HCT116 (cell line): ENCODE results near the gene DOCK4. TPM values are rescaled to one million over a fixed set of nuclear protein-coding genes. Genes with fewer than 3 reads are reported as not detected.

Experiments
- ATAC-seq: fragments of 200-7000 bp; cut with Tn5 transposase; 2 replicates; pipeline ENCODE4 v1.9.1; 2020; ENCODE audit warnings: mild to moderate bottlenecking, moderate library complexity
- BruUV-seq: library from RNA; stranded (reverse); fragments of 400-500 nt; replicated peaks from 2 replicates; lab custom pipeline; 2021; lab: Mats Ljungman, UMichigan
- CTCF ChIA-PET: fragments of 300-600 bp; sonication (Branson Sonifier 250); formaldehyde crosslinking; loops from one replicate; lab custom pipeline; 2021; ENCODE audit warnings: antibody characterized with exemption; lab: Charles Lee
- POLR2A ChIA-PET: fragments of 300-600, 350-600 bp; sonication (Branson Sonifier 250); formaldehyde crosslinking; loops from one replicate; lab custom pipeline; 2021; ENCODE audit warnings: antibody characterized with exemption; lab: Charles Lee
- RAD21 ChIA-PET, 2 experiments: fragments of 300-600 bp; sonication (Branson Sonifier 250); formaldehyde crosslinking; loops; one replicate each; lab custom pipeline; 2023; ENCODE audit warnings: low total read pairs in 2 of 2; ENCODE audit not compliant: uncharacterized antibody in 2 of 2, unreplicated experiment in 2 of 2, low non-redundant PET in 1 of 2; lab: Charles Lee
- DNase-seq: peaks from one replicate; pipeline ENCODE4 v3.0.0-alpha.2; 2010; ENCODE audit warnings: low read depth, low spot score
- H2AFZ ChIP-seq: fragments of 200-600 bp; shearing (Covaris generic), sonication (generic); 2 replicates; pipeline ENCODE4 v1.6.1; 2017; ENCODE audit warnings: low read depth, mixed run types, mixed read lengths, antibody characterized with exemption, low read length; ENCODE audit not compliant: poor library complexity, severe bottlenecking
- H3K27ac ChIP-seq: 2 replicates; pipeline ENCODE4 v1.5.1; 2012; ENCODE audit warnings: low read depth, low read length
- H3K27me3 ChIP-seq: fragments of 200-600 bp; sonication (generic); 2 replicates; pipeline ENCODE4 v1.6.1; 2016; ENCODE audit warnings: mixed run types, low read length, mixed read lengths; ENCODE audit not compliant: insufficient read depth
- H3K36me3 ChIP-seq, 2 experiments: fragments of 200-500 bp in 1 of 2; fragments of 200-600 bp in 1 of 2; sonication (Bioruptor generic) in 1 of 2; sonication (generic) in 1 of 2; 2 replicates each; pipeline versions ENCODE4 v1.5.1 to v1.6.1; 2014 to 2016; ENCODE audit warnings: low read length in 2 of 2, inconsistent platforms in 1 of 2, mixed read lengths in 1 of 2, mixed run types in 1 of 2; ENCODE audit not compliant: insufficient read depth in 2 of 2, control insufficient read depth in 1 of 2
- H3K4me1 ChIP-seq, 2 experiments: fragments of 200-600 bp in 1 of 2; sonication (generic) in 1 of 2; 2 replicates each; pipeline versions ENCODE4 v1.5.1 to v1.6.1; 2012 to 2017; ENCODE audit warnings: low read length in 2 of 2, inconsistent platforms in 1 of 2, mild to moderate bottlenecking in 1 of 2, mixed read lengths in 1 of 2, mixed run types in 1 of 2, moderate library complexity in 1 of 2; ENCODE audit not compliant: insufficient read depth in 2 of 2, control insufficient read depth in 1 of 2
- H3K4me2 ChIP-seq: fragments of 200-600 bp; sonication (generic); 2 replicates; pipeline ENCODE4 v1.6.1; 2017; ENCODE audit warnings: mixed run types, low read length, mixed read lengths
- H3K4me3 ChIP-seq, 2 experiments: fragments of 200-600 bp in 1 of 2; sonication (generic) in 1 of 2; replicated peaks in 1 of 2; 2 replicates each; pipeline ENCODE4 v1.5.1; 2011 to 2016; ENCODE audit warnings: low read length in 2 of 2, control low read depth in 1 of 2, low read depth in 1 of 2, mild to moderate bottlenecking in 1 of 2, mixed read lengths in 1 of 2, mixed run types in 1 of 2
- H3K79me2 ChIP-seq: fragments of 200-600 bp; sonication (generic); 2 replicates; pipeline ENCODE4 v1.6.1; 2017; ENCODE audit warnings: mild to moderate bottlenecking, mixed run types, low read length, moderate library complexity, mixed read lengths; ENCODE audit not compliant: insufficient read depth
- H3K9ac ChIP-seq: fragments of 200-600 bp; sonication (generic); 2 replicates; pipeline ENCODE4 v1.6.1; 2016; ENCODE audit warnings: low read length, mixed read lengths
- H3K9me2 ChIP-seq: fragments of 200-600 bp; sonication (generic), shearing (Covaris generic); 2 replicates; pipeline ENCODE4 v1.6.1; 2017; ENCODE audit warnings: mixed run types, mild to moderate bottlenecking, moderate library complexity; ENCODE audit not compliant: insufficient read depth
- H3K9me3 ChIP-seq, 2 experiments: fragments of 200-500 bp in 1 of 2; fragments of 200-600 bp in 1 of 2; sonication (Bioruptor generic) in 1 of 2; sonication (generic) in 1 of 2; 2 replicates each; pipeline ENCODE4 v1.6.1; 2014 to 2017; ENCODE audit warnings: low read length in 2 of 2, mixed read lengths in 2 of 2, inconsistent platforms in 1 of 2, low read depth in 1 of 2, mild to moderate bottlenecking in 1 of 2, mixed run types in 1 of 2, moderate library complexity in 1 of 2; ENCODE audit not compliant: control insufficient read depth in 1 of 2, insufficient read depth in 1 of 2
- H4K20me1 ChIP-seq: fragments of 200-600 bp; sonication (generic), shearing (Covaris generic); 2 replicates; pipeline ENCODE4 v1.6.1; 2017; ENCODE audit warnings: mixed run types, mild to moderate bottlenecking, moderate library complexity; ENCODE audit not compliant: insufficient read depth
- CBX3 ChIP-seq: IDR thresholded peaks from 2 replicates; pipeline ENCODE4 v1.6.1; 2012; ENCODE audit warnings: low read depth
- CEBPB ChIP-seq: IDR thresholded peaks from 2 replicates; pipeline ENCODE4 v1.6.1; 2012; ENCODE audit warnings: low read depth
- CTCF ChIP-seq, 3 experiments: fragments of 200-600 bp in 1 of 3; sonication (generic) in 1 of 3; IDR thresholded peaks in 2 of 3; conservative IDR thresholded peaks in 1 of 3; 2 replicates each; pipeline ENCODE4 v1.5.1; 2012 to 2017; ENCODE audit warnings: low read depth in 2 of 3, low read length in 2 of 3, antibody characterized with exemption in 1 of 3, borderline replicate concordance in 1 of 3, control low read depth in 1 of 3, mild to moderate bottlenecking in 1 of 3, mixed read lengths in 1 of 3, mixed run types in 1 of 3, moderate library complexity in 1 of 3; ENCODE audit not compliant: insufficient read depth in 1 of 3
- ELF1 ChIP-seq: IDR thresholded peaks from 2 replicates; pipeline ENCODE4 v1.6.1; 2012; ENCODE audit warnings: low read depth, borderline replicate concordance
- EZH2 ChIP-seq: fragments of 200-600 bp; sonication (generic); IDR thresholded peaks from 2 replicates; pipeline ENCODE4 v1.6.1; 2017; ENCODE audit warnings: antibody characterized with exemption, mixed run types
- EZH2phosphoT487 ChIP-seq: fragments of 200-600 bp; IDR thresholded peaks from 2 replicates; pipeline ENCODE4 v1.6.1; 2018; ENCODE audit warnings: antibody characterized with exemption, borderline replicate concordance
- FOSL1 ChIP-seq: IDR thresholded peaks from 2 replicates; pipeline ENCODE4 v1.6.1; 2012; ENCODE audit warnings: low read depth
- JUND ChIP-seq: IDR thresholded peaks from 2 replicates; pipeline ENCODE4 v1.6.1; 2012
- MAX ChIP-seq: IDR thresholded peaks from 2 replicates; pipeline ENCODE4 v1.6.1; 2012
- POLR2A ChIP-seq: IDR thresholded peaks from 2 replicates; pipeline ENCODE4 v1.7.0; 2011; ENCODE audit warnings: borderline replicate concordance; ENCODE audit not compliant: insufficient read depth, insufficient read length; ENCODE audit errors: extremely low read depth
- POLR2AphosphoS5 ChIP-seq: IDR thresholded peaks from 2 replicates; pipeline ENCODE4 v1.6.1; 2011; ENCODE audit warnings: mild to moderate bottlenecking, low read depth, low read length, moderate library complexity
- RAD21 ChIP-seq: IDR thresholded peaks from 2 replicates; pipeline ENCODE4 v1.6.1; 2012; ENCODE audit warnings: low read depth, mild to moderate bottlenecking
- REST ChIP-seq: IDR thresholded peaks from 2 replicates; pipeline ENCODE4 v1.6.1; 2012; ENCODE audit warnings: low read depth
- SIN3A ChIP-seq: IDR thresholded peaks from 2 replicates; pipeline ENCODE4 v1.6.1; 2012; ENCODE audit warnings: low read depth
- SP1 ChIP-seq: IDR thresholded peaks from 2 replicates; pipeline ENCODE4 v1.6.1; 2012; ENCODE audit warnings: low read depth
- SRF ChIP-seq: IDR thresholded peaks from 2 replicates; pipeline ENCODE4 v1.6.1; 2012; ENCODE audit warnings: low read depth
- TCF7L2 ChIP-seq: IDR thresholded peaks from 2 replicates; pipeline ENCODE4 v1.7.0; 2011; ENCODE audit warnings: borderline replicate concordance, inconsistent platforms; ENCODE audit not compliant: insufficient read depth, insufficient read length; ENCODE audit errors: extremely low read depth
- YY1 ChIP-seq: IDR thresholded peaks from 2 replicates; pipeline ENCODE4 v1.6.1; 2011; ENCODE audit warnings: low read length, low read depth, moderate library complexity, mild to moderate bottlenecking; ENCODE audit not compliant: insufficient replicate concordance; ENCODE audit errors: extremely low read depth
- ZNF274 ChIP-seq: fragments of 200-500 bp; sonication (Bioruptor generic); IDR thresholded peaks from 2 replicates; pipeline ENCODE4 v1.6.1; 2014; ENCODE audit warnings: mild to moderate bottlenecking, low read depth, low read length, inconsistent platforms
- intact Hi-C: fragments of 100-400 bp; cut with micrococcal nuclease; formaldehyde crosslinking; loops from 2 replicates; pipeline ENCODE4 v1.10.0; 2022
- total RNA-seq: library from RNA; stranded (reverse); gene quantifications from one replicate; pipeline ENCODE4 v1.2.1, GENCODE V29; 2021; ENCODE audit not compliant: unreplicated experiment

DOCK4 gene
- total RNA-seq, 1 experiment from 2014 or later: 2.2 TPM

- CTCF ChIA-PET: no interaction called here
- H3K4me3 ChIP-seq: no peak overlapping the region
- H3K9ac ChIP-seq: no peak overlapping the region
- TF ChIP-seq CEBPB (no peak), YY1 (no peak), RAD21 (no peak), ZNF274 (no peak), SP1 (no peak), EZH2 (no peak), MAX (no peak), POLR2AphosphoS5 (no peak), REST (no peak), SRF (no peak), ELF1 (no peak), EZH2phosphoT487 (no peak), SIN3A (no peak), FOSL1 (no peak), POLR2A (no peak), JUND (no peak), CTCF (IDR thresholded peaks at IDR 0.05 in 2 of 3, conservative IDR thresholded peaks at IDR 0.05 in 1 of 3; ENCODE audit: borderline replicate concordance in 1 of 3, insufficient read depth in 1 of 3, low read depth in 2 of 3, low read length in 2 of 3) (no peak), CBX3 (no peak), TCF7L2 (no peak)
- H3K36me3 ChIP-seq: no peaks in the 10 kb centered on the region
- DNase-seq: no peak
- ATAC-seq: no peak
- no peak overlapping the region for H3K4me2 ChIP-seq
- POLR2A ChIA-PET: no interaction called here
- no peak overlapping the region for H3K27ac ChIP-seq
- no TSS peak for BruUV-seq
- H3K4me1 ChIP-seq: no peaks in the 10 kb centered on the region
- no peaks in the 10 kb centered on the region for H3K9me2 ChIP-seq
- no peaks in the 10 kb centered on the region for H3K9me3 ChIP-seq
- intact Hi-C loops: no loop called here
- no peaks in the 10 kb centered on the region for H3K79me2 ChIP-seq
- H2AFZ ChIP-seq: no peak overlapping the region
- RAD21 ChIA-PET: no interaction called here
- H4K20me1 ChIP-seq: no peaks in the 10 kb centered on the region
- no peaks in the 10 kb centered on the region for H3K27me3 ChIP-seq
Measured at GRCh38 chr7:111758332-111758731, 447.9 kb downstream of the DOCK4 start.
